GM20431 (cell line): Measurements from ENCODE around the gene RANBP1.

Source experiments
- in situ Hi-C: fragments of 300-500 bp; cut with MseI, MboI; formaldehyde crosslinking; loops from one replicate; pipeline ENCODE4 v1.15.0; 2020; ENCODE audit warnings: low sequenced_read_pairs; ENCODE audit not compliant: unreplicated experiment

RANBP1 gene

DNA sequence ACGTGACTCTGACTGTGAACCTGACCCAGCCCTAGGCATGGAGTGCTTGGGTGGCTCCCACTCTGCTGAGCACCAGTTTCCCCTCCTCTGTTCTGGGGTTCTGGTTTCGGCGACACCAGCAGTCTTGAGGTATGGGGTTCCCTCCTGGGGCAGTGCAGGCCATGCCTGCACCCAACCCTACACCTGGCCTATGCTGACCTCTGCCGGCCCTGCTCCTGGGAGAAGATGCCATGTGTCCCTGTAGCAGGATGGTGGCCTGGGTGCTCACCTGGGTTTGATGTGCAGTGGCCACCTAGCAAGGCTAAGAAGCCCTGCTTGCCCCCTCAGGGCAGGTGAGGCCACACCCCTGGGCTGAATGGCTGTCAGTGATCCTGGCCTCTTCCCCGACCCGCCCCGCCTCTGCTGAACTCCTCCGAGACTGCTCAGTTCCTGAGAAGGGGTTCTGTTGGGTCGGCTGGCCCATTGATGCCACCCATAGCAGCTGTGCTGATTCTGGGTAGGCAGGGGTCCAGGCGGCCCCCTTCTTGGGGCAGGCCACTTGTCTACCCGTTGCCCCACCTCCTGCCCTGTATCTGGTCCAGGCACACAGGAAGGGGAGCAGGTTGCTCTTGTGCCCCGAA is 18.1 kb downstream of the RANBP1 start:
- in situ Hi-C loops = no loop called here

DNA sequence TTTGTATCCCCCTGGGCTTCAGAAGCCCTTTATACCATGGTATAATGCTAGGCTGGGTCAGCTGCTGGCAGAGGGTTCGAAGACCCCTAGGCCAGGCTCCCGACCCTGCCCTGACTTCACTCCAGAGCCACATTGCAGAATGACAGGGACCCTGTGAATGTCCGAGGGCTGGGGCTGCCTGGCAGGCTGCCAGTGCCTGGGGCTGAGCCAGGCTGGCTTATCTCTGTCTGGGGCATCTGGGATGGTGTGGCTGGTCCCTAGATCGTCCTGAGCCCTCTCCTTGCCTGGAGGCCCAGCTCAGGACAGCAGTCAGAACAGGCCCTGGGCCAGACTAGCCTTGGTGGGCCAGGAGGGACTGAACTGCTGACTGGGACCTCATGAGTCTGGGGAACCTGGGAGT is 19.4 kb downstream of the RANBP1 start:
- in situ Hi-C loops = no loop called here

DNA sequence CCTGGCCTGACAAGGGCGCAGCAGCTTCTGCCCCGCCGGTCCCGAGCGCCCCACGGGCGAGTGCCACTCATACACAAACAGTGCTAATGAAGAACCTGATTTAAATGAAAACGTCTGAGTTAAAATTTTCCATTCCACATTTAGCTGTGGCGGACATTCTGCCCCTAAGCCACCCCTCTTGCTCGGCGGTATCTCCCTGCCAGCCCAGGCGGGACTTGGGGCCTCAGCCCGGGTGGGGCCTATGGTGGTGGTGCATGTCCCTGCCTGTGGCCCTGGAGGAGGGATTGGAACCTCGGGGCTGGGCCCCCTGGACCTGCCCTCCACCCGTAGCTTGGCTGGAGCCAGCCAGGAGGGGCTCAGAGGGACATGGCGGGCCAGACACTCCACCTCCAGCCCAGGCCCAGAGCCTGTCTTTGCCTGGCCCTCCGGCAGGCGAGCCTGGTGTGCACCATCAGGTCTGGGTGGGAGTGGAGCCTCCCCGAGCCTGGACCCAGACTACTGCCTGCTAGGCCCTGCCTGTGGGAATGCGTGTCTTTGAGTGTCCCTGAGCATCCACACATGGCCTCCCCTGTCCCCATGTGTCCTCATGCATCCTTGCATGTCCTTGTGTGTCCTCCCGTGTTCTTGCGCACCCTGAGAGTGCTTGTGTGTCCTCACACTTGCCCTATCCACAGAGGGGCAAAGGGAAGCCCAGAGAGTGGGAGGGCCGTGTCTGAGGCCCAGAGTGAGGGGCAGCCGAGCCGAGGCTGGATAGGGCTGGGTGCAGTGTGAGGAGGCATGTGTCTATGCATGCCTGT is 20.1 kb downstream of the RANBP1 start:
- in situ Hi-C loops = no loop called here

DNA sequence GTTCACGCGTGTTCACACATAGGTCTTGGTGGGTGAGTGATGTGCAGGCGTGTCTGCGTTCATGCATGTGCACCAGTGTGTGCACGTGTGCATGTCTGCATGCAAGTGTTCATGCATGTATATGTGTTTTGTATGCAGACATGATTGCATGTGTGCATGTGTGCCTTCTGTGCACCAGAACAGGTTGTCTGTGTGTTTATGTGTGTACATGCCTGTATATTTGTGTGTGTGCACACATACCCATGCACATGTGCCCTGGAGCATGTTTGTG is 20.6 kb downstream of the RANBP1 start:
- in situ Hi-C loops = no loop called here

DNA sequence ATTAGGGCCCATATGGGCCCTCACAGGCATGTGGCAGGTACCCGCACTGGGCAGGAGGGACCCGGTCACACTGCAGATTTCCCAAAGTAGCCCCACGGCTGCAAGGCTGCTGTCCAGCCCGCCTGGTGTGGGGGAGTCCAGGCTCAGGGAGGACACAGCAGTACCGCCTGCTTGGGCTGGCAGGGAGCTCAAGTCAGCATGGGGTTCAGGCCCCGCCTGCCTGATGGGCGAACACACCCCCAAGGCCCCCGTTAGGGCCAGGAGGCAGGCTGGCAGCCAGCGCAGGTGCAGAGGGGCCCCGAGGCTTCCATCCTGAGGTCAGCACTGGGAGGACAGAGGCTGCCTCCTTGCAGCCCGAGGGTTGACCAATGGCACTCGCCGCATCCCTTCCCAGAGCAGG is 21.2 kb downstream of the RANBP1 start:
- in situ Hi-C loops = no loop called here

DNA sequence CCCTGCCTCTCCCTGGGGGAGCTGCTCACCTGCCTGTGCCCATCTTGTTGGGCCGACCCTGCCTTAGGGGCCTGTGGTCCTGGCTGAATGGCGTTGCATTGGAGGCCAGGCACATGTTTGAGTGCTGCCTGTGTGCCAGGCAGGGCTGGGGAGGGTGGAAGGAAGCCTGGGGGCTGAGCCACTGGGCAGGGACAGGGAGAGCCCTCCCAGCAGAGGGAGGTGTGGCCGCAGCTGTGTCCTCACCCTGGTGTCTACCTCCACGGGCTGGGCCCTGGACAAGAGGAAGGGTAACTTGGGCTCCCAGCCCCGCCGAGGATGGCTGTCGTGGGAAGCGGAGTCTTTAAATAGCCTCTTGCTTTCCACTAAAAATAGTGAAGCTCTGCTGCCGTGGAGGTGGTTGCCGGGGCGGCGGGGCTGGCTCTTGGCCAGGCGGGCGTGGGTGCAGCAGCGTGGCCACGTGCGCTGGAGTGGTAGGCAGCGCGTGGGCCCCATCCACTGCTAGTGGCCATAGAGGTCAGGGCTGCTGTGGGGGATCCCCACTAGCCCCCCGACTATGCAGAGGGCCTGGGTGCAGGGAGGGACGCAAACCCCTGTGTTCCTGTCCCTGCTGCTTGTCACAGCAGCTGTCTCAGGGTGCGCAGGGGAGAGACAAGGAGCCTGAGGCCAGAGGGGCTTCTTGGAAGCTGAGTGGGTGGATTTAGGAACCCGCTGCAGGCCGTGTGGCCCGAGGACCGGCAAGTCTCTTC is 21.9 kb downstream of the RANBP1 start:
- in situ Hi-C loops = no loop called here

DNA sequence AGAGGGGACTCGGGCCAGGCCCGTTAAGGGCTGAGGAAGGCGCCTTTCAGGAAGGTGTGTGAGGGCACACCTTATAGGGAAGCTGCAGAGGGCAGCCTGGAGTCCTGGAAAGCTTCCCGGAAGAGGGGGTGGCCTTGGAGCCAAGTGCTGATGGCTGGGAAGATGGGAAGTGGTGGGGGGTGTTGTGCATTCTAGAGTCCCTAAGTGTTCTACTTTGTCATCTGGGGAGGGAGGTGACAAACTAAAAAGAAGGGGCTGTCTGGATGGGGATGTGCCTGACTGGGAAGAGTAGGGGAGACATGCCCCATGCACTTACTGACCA is 22.5 kb downstream of the RANBP1 start:
- in situ Hi-C loops = no loop called here

DNA sequence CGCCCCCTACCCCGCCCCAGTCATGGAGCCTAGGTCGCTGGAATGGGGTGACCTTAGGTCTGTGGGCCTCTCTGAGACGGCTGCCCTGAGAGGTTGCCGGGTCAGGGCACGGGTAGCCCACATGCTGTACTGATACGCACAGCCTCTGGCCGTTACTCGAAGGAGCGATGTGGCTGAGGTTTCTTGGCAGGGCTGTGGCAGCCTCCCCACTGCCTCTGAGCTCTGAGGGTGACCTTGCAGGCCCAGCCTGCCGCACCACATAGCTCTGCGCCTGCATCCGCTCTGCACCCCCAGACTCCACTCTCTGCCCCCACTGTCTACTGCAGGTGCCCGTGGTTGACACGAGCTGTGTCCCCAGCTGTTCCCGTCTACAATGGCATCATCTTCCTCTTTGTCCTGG is 23.0 kb downstream of the RANBP1 start:
- in situ Hi-C loops = no loop called here

DNA sequence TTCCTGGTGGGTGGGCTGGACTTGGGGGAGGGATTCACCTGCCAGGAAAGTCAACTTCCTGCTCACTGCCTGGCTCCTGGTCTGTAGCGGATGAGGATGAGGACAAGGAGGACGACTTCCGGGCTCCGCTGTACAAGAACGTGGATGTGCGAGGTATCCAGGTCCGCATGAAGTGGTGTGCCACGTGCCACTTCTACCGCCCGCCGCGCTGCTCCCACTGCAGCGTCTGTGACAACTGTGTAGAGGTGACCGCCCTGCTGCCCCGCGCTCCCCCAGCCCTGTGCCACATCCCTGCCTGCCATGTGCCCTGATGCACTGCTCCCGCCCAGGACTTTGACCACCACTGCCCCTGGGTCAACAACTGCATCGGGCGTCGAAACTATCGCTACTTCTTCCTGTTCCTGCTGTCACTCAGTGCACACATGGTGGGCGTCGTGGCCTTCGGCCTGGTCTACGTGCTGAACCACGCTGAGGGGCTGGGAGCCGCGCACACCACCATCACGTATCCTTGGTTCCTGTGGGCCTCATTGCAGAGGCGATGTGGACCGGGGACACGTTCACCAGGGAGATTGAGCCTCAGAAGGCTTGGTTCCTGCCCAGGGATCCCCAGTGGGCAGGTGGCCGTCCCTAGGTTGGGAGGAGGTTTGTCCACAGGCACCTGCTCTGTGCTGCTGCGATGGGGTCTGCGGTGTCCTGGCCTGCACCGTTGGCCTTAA is 23.6 kb downstream of the RANBP1 start:
- in situ Hi-C loops = no loop called here

DNA sequence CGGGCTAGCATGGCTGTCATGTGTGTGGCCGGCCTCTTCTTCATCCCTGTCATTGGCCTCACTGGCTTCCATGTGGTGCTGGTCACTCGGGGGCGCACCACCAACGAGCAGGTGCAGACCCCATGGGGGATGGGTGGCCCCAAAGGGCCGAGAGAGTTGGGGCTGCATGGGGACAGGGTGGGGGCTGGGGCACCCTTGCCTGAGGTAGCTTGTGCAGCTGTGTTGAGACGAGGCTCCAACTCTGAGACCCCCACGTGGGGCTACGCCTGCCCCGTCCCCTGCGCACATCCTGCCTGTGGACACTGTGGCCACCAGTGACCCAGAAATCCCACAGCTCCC is 24.2 kb downstream of the RANBP1 start:
- in situ Hi-C loops = no loop called here

DNA sequence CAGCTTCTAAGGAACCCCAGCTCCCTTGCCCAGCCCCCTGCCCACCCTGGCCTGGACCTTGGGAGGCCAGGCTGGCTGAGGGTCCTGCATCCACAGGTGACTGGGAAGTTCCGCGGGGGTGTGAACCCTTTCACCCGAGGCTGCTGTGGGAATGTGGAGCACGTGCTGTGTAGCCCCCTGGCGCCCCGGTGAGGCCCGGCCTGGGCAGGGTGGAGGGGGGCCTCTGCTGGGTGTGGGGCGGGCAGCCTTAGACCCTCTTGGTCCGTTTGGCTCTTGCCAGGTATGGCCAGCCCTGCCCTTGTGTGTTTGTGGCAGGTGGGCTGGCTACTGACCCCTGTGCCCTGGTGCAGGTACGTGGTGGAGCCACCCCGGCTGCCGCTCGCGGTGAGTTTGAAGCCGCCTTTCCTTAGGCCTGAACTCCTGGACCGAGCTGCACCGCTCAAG is 24.6 kb downstream of the RANBP1 start:
- in situ Hi-C loops = no loop called here

DNA sequence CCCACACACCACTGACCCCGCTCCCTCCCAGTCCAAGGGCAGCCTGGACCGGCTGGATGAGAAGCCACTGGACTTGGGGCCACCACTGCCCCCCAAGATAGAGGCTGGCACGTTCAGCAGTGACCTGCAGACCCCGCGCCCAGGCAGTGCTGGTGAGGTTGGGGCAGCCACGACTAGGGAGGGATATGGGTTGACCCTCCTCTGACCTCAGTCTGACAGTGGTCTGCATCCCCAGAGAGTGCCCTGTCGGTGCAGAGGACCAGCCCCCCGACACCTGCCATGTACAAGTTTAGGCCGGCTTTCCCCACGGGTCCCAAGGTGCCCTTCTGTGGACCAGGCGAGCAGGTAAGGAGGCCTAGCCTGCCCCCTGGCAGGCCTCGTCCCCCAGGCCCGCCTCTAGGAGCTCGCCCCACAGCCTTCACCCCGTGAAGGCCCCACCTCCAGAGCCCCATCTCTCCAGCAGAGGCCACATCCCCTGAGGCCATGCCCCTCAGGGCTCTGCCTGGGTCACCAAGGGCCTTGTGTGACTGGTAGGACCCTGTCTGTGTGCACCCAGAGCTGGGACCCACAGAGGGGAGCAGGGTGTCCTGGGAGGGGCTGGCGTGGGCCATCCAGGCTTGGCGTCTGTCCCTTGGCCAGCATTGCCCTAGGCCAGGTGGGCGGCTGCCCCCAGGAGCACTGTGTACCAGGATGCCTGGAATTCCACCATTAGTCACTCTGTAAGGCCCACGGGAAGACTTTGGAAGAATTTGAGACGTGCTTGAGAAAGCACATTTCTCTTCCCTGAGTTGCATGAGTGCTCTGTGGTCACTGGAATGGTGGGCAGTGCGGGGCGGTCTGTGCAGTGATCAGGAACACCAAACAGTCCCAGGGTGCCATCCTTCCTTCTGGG is 25.5 kb downstream of the RANBP1 start:
- in situ Hi-C loops = no loop called here

DNA sequence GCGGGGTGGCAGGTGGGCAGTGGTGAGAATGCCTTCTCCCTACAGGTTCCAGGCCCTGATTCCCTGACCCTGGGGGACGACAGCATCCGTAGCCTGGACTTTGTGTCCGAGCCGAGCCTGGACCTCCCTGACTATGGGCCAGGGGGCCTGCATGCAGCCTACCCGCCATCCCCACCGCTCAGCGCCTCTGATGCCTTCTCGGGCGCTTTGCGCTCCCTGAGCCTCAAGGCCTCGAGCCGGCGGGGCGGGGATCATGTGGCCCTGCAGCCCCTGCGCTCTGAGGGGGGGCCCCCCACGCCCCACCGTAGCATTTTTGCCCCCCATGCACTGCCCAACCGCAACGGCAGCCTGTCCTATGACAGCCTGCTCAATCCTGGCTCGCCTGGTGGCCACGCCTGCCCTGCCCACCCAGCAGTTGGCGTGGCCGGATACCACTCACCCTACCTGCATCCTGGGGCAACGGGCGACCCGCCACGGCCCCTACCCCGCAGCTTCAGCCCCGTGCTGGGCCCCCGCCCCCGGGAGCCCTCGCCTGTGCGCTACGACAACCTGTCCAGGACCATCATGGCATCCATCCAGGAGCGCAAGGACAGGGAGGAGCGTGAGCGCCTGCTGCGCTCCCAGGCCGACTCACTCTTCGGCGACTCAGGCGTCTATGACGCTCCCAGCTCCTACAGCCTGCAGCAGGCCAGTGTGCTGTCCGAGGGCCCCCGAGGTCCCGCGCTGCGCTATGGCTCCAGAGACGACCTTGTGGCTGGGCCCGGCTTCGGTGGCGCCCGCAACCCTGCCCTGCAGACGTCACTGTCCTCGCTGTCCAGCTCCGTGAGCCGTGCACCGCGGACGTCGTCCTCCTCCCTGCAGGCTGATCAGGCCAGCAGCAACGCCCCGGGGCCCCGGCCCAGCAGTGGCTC is 27.1 kb downstream of the RANBP1 start:
- in situ Hi-C loops = no loop called here

DNA sequence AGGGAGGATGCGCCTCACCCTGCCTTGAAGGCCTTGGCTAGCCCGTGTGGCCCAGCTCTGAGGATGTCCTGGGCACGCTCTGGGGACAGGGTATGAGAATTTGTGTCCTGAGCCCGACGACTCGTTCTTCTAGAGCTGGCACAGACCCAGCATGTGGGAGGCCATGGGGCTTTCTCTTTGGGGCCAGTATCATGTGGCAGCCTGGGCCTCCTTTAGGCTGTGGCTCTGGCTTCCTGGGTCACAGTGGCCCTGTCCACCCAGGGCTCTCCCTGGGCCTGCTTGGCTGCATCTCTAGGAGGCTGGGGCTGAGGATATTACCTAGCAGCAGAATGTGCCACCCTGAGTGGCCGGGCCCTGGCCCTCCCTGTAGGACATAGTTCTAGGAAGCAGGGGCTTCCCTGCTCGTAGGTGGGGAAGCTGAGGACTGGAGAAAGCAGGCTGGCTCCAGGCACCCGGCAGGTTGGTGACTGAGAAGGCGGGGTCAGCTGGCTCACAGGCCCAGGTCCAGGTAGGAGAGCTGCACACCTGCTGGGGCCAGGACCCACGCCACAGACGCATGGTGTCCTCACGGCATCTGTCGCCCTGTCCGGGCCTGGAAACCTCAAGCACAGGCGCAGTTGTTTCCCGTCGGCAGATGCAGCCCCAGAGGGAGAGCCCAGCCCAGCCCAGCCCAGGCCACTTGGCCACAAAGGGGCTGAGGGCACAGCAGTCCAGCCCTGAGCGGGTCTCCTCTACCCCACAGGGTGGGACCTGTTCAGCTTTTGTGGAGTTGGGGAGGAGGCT is 28.2 kb downstream of the RANBP1 start:
- in situ Hi-C loops = no loop called here

DNA sequence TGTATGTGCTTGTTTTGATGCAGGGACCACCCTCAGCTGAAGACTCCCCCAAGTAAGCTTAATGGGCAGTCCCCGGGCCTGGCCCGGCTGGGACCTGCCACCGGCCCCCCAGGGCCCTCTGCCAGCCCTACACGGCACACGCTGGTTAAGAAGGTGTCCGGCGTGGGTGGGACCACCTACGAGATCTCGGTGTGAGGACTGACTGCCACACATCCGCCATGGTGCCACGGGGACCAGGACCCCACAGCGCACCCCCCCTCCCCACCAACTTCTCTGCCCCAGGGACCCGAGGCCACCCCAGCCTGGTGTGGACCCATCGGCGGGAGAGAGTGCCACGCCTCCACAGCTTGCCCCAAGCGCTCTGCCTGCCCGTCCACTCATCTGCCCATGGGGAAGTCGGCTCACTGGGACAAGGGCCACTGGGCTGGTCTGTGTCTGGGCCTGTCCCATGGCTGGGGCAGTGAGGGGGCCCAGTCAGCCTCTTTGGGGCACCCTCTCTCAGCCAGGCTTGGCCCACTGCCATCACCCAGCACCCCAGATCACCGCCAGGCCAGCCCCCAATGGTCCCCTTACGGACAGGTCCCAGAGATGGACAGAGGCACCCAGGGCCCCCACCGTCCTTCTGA is 29.4 kb downstream of the RANBP1 start:
- in situ Hi-C loops = no loop called here

DNA sequence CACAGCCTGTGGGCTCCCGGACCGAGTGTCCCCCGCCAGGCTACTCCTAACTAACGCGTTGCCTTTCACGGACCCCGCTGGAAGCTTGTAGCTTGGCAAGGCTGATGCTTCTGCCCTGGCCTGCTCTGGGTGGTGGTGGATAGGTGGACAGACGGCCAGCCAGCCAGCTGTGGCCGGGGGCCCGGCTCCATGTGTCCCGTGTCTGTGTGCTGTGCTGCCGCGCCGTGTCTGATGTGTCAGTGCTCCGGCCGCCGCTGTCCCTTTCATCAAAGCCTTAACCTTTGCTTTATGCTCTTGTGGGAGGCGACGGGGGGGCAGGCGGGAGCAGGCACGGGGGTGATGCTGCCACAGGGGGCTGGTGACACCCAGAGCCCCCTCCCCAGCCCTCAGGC is 29.9 kb downstream of the RANBP1 start:
- in situ Hi-C loops = no loop called here

DNA sequence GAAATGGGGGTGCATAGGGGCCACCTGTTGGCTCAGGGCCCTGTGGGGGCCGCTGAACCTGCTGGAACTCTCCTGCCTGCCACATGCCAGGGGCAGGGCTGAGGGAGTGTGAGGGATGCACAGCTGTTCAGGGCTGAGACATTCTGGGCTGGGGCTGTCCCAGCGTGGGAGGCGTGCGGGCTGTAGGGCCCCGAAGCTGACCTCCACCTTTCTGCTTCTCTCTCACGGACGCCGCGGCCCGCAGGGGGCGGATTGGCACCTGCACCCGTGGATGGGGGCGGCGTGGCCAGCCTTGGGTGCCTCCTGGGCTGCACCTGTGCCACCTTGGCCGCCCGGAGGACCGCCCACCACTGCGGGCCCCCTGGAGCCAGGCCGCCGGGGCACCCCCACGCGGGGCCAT is 30.9 kb downstream of the RANBP1 start:
- in situ Hi-C loops = no loop called here
